HG03135 (cell line): ENCODE measurements around the gene TARS2.

ENCODE experiments used
- ATAC-seq: cut with Tn5 transposase; IDR thresholded peaks from one replicate; pipeline ENCODE4 v1.9.1; 2021; ENCODE audit warnings: mild to moderate bottlenecking, moderate library complexity; ENCODE audit not compliant: unreplicated experiment

TARS2 gene

GRCh38 chr1:150555198-150555970 lies 68.2 kb downstream of the TARS2 start:
- ATAC-seq, result no peak

DNA sequence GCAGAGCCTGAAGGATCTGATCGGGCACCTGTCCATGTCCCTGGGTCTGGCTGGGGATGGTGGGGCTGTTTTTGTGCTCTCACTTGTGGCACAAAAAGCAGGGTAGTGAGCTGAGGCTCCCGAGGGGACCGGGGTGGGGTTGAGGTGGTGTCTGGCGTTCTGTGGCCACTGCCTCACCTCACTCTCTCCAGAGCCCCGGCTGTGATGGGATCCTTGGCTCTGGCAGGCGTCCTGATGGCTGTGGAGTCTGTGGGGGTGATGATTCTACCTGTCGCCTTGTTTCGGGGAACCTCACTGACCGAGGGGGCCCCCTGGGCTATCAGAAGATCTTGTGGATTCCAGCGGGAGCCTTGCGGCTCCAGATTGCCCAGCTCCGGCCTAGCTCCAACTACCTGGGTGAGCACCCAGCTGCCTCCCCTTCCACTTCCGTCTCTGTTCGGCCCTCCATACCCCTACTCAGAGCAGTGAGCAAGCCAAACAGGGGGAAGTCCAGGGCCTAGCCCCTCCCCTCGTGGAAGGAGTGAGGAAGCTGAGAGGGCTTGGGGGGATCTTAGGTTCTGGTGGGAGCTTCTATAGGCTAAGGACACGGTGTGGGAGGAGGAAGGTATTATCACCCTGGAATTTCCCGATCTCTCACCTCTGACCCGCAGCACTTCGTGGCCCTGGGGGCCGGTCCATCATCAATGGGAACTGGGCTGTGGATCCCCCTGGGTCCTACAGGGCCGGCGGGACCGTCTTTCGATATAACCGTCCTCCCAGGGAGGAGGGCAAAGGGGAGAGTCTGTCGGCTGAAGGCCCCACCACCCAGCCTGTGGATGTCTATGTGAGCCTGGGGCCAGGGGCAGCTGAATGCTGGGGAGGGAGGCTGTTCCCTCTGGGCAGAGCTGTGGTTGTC lies 69.0 kb downstream of the TARS2 start:
- no peak for ATAC-seq

DNA sequence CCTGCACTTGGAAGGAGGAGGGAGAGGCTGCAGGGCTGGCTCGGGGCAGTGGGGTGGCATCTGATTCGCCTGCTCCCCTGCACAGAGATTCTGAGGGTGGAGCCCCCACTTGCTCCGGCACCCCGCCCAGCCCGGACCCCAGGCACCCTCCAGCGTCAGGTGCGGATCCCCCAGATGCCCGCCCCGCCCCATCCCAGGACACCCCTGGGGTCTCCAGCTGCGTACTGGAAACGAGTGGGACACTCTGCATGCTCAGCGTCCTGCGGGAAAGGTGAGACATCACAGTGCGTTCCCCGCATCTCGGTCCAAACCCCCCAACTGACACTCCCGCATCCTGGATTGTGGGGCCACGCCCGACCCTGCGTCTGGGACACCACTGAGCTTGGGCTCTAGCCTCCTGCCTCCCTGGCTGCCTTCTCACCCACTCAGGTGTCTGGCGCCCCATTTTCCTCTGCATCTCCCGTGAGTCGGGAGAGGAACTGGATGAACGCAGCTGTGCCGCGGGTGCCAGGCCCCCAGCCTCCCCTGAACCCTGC lies 69.9 kb downstream of the TARS2 start:
- ATAC-seq, result no peak
